GM12891 (cell line): ENCODE measurements around the gene CEBPG.

Source experiments
- POLR2A ChIP-seq: IDR thresholded peaks from 2 replicates; pipeline ENCODE4 v1.6.1; 2011; ENCODE audit warnings: low read depth, low read length, control low read depth
- POLR2AphosphoS5 ChIP-seq: IDR thresholded peaks from 2 replicates; pipeline ENCODE4 v1.6.1; 2011; ENCODE audit warnings: low read depth, low read length, control low read depth
- POU2F2 ChIP-seq: IDR thresholded peaks from 2 replicates; pipeline ENCODE4 v1.6.1; 2011; ENCODE audit warnings: low read depth, mild to moderate bottlenecking, control low read depth, low read length, moderate library complexity
- SPI1 ChIP-seq: IDR thresholded peaks from 2 replicates; pipeline ENCODE4 v1.6.1; 2011; ENCODE audit warnings: low read depth, low read length, control low read depth
- TAF1 ChIP-seq: IDR thresholded peaks from 2 replicates; pipeline ENCODE4 v1.6.1; 2011; ENCODE audit warnings: low read depth, low read length, control low read depth

GRCh38 chr19:33324628-33325027 lies 48.9 kb upstream of the CEBPG start:
- TF ChIP-seq POLR2AphosphoS5 (no peak), POLR2A (no peak), TAF1 (no peak), SPI1 (no peak), POU2F2 (no peak)
